ENCODE results near the gene NFATC3. TPM values are rescaled to one million over a fixed set of nuclear protein-coding genes. Genes with fewer than 3 reads are reported as not detected.
A peak's percentile ranks its signal among the peaks of the same experiment; 100 is the strongest.
"Not testable (repeated sequence)": the region's sequence is repeated elsewhere in the genome, so short reads cannot be mapped to it uniquely, and the experiment has no call there.

NFATC3 gene
- total RNA-seq, 2 experiments from 2014 or later = 146 to 159 TPM

DNA sequence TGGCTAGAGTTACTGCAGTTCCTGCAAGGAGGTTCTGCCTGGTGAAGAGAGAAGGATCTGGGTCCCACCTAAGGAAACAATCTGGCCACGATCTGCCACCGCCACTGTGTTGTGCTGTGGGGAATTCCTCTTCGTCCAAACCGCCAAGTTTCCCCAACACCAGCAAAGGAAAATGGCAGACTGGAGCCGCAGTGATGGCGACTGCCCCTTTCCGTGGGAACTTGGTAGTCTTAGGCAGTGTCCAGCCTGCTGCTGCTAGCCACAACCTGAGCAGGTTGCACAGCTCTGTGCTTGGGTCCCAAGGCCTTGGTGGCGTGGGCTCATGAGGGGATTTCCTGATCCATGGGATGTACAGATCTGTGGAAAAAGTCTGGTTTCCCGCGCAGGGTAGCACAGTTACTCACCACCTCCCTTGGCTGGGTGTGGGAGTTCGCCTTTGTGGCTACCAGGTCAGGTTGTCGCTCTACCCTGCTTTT lies 28.6 kb downstream of the NFATC3 start:
- Mint-ChIP-seq H3K27ac (no peak overlapping the region), H3K9me3 (peaks cover 31% of the 10 kb centered on the region), H3K4me1 (peaks cover 63% of the 10 kb centered on the region), H3K36me3 (ENCODE audit: low read depth) (peaks cover 40% of the 10 kb centered on the region), H3K27me3 (no peaks in the 10 kb centered on the region), H3K4me3 (no peak overlapping the region)
- DNase-seq = no peak
- CTCF ChIA-PET = interaction anchor here (0.7 kb wide), 1 partner anchor 20 kb away, joined by 3 read pairs; no protein-coding TSS in a partner anchor
- POLR2A ChIA-PET = no interaction called here

DNA sequence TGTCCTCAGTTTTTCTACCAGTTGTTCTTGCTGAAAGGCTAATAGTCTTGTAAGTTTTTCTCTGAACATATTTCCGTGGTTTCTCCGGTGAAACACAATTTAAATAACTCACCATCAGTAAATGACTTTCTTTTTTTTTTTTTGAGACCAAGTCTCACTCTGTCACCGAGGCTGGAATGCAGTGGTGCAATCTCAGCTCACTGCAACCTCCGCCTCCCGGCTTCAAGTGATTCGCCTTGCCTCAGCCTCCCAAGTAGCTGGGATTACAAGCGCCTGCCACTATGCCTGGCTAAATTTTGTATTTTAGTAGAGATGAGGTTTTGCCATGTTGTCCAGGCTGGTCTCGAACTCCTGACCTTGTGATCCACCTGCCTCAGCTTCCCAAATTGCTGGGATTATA lies 29.8 kb downstream of the NFATC3 start:
- H3K4me3 Mint-ChIP-seq, H3K27me3 Mint-ChIP-seq, DNase-seq, POLR2A ChIA-PET, H3K27ac Mint-ChIP-seq: not testable (repeated sequence)
- Mint-ChIP-seq H3K4me1 (peaks cover 64% of the 10 kb centered on the region), H3K36me3 (ENCODE audit: low read depth) (peaks cover 32% of the 10 kb centered on the region), H3K9me3 (peaks cover 20% of the 10 kb centered on the region)
- CTCF ChIA-PET = interaction anchor here (0.7 kb wide), 1 partner anchor 28 kb away, joined by 4 read pairs; no protein-coding TSS in a partner anchor

DNA sequence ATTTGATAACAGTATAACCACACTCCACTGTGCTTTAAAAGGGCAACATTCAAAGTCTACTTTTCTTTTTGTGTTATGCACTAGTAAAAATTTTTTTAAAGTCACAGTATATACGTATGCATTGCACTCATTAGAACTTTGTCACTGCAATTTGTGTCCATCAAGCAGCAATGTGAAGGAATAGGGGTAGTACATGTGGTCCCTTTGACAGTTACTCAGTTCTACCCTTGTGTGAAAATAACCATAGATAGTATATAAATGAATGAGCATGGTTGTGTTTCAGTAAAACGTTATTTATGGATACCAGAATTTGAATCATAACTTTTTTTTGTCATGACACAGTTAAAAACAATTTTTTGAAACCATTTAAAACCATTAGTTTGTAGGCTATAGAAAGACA lies 30.7 kb downstream of the NFATC3 start:
- H3K9me3 Mint-ChIP-seq = peaks cover 15% of the 10 kb centered on the region
- peaks cover 27% of the 10 kb centered on the region for H3K36me3 Mint-ChIP-seq (ENCODE audit: low read depth)
- H3K27me3 Mint-ChIP-seq = no peaks in the 10 kb centered on the region
- peaks cover 62% of the 10 kb centered on the region for H3K4me1 Mint-ChIP-seq
- CTCF ChIA-PET = no interaction called here
- H3K4me3 Mint-ChIP-seq = no peak overlapping the region
- H3K27ac Mint-ChIP-seq = no peak overlapping the region
- POLR2A ChIA-PET = no interaction called here
- DNase-seq = no peak

DNA sequence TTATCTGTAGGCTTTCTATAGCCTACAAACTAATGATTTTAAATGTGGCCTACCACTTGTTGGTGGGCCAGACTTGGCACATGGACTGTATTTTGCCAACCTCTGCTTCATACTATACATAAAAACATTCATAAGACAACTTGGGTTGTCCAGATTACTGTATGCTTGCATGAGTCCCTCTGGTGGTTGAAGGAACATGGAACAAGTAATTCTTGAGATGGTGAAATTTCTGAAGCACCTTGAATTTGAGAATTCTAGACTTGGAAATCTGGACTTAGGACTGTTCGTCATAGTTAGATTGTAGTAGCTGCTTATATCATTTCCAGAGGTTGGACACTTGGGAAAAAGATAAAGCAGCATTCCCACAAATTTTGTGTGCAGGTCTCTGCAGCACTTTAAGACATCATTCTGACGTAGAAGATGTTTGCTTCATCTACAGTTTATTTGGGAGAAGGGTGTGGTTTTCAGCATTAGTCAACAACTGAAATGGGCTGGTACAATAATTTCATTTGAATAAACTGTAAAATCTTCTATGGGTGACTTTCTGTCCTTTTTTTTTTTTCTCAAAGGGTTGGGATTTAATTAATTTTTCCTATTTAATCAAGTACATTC lies 31.2 kb downstream of the NFATC3 start:
- H3K4me3 Mint-ChIP-seq = no peak overlapping the region
- H3K27ac Mint-ChIP-seq = no peak overlapping the region
- peak; percentile 17 for DNase-seq
- peaks cover 10% of the 10 kb centered on the region for H3K9me3 Mint-ChIP-seq
- H3K4me1 Mint-ChIP-seq = peaks cover 57% of the 10 kb centered on the region
- H3K36me3 Mint-ChIP-seq (ENCODE audit: low read depth) = peaks cover 22% of the 10 kb centered on the region
- ChIA-PET POLR2A (no interaction called here), CTCF (no interaction called here)
- H3K27me3 Mint-ChIP-seq = no peaks in the 10 kb centered on the region

DNA sequence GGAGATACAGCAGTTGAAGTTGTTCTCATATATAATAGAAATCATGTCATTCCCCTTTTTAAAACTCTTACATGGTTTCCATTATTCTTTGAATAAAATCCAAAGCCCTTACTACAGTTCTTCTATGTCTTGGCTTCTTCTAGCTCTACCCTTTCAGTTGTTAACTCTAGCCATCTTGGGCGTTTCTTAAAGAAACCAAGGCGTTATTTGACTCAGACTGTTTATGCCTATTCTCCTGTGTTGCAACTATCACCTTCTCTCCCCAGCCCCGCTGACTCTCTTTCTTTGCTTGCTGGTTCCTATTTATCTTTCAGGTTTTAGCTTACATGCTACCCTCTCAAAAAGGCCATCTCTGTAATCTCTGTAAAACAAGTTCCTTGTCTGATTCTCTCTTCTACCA lies 32.7 kb downstream of the NFATC3 start:
- H3K4me1 Mint-ChIP-seq = peaks cover 59% of the 10 kb centered on the region
- H3K9me3 Mint-ChIP-seq = peaks cover 1% of the 10 kb centered on the region
- POLR2A ChIA-PET = no interaction called here

DNA sequence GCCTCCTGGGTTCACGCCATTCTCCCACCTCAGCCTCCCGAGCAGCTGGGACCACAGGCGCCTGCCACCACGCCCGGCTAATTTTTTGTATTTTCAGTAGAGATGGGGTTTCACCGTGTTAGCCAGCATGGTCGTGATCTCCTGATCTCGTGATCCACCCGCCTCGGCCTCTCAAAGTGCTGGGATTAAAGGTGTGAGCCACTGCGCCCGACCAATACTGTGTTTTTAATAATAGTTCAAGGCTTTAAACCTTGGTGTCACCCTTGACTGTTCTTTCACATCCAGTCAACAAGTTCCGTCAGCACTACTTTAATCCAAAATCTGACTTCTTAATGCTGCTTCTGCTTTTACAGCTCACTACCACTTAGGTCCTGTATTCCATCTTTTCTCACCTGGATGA lies 33.8 kb downstream of the NFATC3 start:
- H3K4me3 Mint-ChIP-seq, H3K27me3 Mint-ChIP-seq, H3K27ac Mint-ChIP-seq, POLR2A ChIA-PET, DNase-seq, H3K9me3 Mint-ChIP-seq: not testable (repeated sequence)
- CTCF ChIA-PET = interaction anchor here (1.0 to 1.8 kb wide), 7 partner anchors 10 to 70 kb away, joined by 3 to 6 read pairs (median 4); no protein-coding TSS in a partner anchor
- H3K4me1 Mint-ChIP-seq = peaks cover 52% of the 10 kb centered on the region
- peaks cover 21% of the 10 kb centered on the region for H3K36me3 Mint-ChIP-seq (ENCODE audit: low read depth)

More for the DNA sequence above, 32.7 kb downstream of the NFATC3 start:
- H3K4me3 Mint-ChIP-seq = no peak overlapping the region
- peaks cover 24% of the 10 kb centered on the region for H3K36me3 Mint-ChIP-seq (ENCODE audit: low read depth)
- no peak overlapping the region for H3K27ac Mint-ChIP-seq
- CTCF ChIA-PET = interaction anchor here (0.8 to 1.8 kb wide), 4 partner anchors 11 to 112 kb away, joined by 3 to 6 read pairs (median 4); no protein-coding TSS in a partner anchor
- no peaks in the 10 kb centered on the region for H3K27me3 Mint-ChIP-seq
- DNase-seq = no peak

DNA sequence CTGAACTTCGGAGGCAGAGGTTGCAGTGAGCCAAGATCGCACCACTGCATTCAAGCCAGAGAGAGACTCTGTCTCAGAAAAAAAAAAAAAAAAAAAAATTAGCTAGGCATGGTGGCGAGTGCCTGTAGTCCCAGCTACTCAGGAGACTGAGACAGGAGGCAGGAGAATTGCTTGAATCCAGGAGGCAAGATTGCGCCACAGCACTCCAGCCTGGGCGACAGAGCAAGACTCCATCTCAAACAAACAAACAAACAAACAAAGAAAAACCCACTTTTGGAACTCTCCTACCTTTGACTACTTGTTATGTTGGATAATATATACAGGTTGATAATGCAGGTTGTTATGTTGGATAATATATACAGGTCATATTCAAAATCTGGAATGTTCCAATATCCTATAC lies 35.3 kb downstream of the NFATC3 start:
- H3K4me3 Mint-ChIP-seq, H3K9me3 Mint-ChIP-seq, DNase-seq, H3K27ac Mint-ChIP-seq, H3K27me3 Mint-ChIP-seq, POLR2A ChIA-PET: not testable (repeated sequence)
- peaks cover 46% of the 10 kb centered on the region for H3K4me1 Mint-ChIP-seq
- peaks cover 23% of the 10 kb centered on the region for H3K36me3 Mint-ChIP-seq (ENCODE audit: low read depth)
- CTCF ChIA-PET = interaction anchor here (0.6 to 1.5 kb wide), 5 partner anchors 12 to 1072 kb away, joined by 3 to 5 read pairs (median 3); no protein-coding TSS in a partner anchor

DNA sequence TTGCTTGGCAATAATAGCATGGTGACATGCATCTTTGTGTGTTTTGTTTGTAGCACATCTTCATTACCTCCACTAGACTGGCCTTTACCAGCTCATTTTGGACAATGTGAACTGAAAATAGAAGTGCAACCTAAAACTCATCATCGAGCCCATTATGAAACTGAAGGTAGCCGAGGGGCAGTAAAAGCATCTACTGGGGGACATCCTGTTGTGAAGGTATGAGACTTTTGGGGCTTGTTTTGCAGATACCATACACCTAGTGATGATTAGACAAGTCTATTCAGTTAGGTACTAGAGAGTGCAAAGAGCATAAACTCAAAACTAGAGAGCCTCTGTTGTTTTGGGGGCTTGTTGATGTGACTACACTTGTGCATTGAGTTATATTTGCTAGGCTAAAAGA lies 41.2 kb downstream of the NFATC3 start:
- H3K27me3 Mint-ChIP-seq = no peaks in the 10 kb centered on the region
- CTCF ChIA-PET = no interaction called here
- peak overlapping the region; percentile 68 for H3K27ac Mint-ChIP-seq
- peaks cover 45% of the 10 kb centered on the region for H3K36me3 Mint-ChIP-seq (ENCODE audit: low read depth)
- POLR2A ChIA-PET = no interaction called here
- no peak overlapping the region for H3K4me3 Mint-ChIP-seq
- H3K4me1 Mint-ChIP-seq = peaks cover 37% of the 10 kb centered on the region
- no peaks in the 10 kb centered on the region for H3K9me3 Mint-ChIP-seq
- DNase-seq = no peak

DNA sequence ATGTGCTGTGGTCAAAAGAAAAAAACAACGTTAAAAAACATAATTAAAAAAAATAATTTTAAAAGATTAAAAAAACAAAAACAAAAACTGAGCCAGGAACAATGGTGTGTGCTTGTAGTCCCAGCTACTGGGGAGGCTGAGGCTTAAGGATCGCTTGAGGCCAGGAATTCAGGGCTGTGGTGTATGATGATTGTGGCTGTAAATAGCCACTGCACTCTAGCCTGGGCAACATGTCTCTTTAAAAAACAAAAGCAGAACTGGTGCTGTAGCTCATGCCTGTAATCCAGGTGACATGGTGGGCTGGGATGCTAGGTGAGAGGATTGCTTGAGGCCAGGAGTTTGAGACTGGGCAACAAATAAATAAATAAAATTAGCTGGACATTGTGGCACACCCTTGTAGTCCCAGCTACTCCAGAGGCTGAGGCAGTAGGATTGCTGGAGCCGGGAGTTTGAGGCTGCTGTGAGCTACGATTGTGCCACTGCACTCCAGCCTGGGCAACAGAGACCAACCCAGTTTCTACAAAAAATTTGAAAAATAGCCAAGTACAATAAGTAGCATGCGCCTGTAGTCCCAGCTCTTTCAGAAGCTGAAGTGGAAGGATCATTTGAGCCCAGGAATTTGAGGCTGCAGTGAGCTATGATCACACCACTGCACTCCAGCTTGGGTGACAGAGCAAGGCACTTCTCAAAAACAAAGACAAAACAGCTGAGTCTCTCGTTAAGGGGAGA lies 43.6 kb downstream of the NFATC3 start:
- peaks cover 41% of the 10 kb centered on the region for H3K4me1 Mint-ChIP-seq
- no peak overlapping the region for H3K4me3 Mint-ChIP-seq
- peaks cover 45% of the 10 kb centered on the region for H3K36me3 Mint-ChIP-seq (ENCODE audit: low read depth)
- CTCF ChIA-PET = interaction anchor here (1.7 kb wide), 2 partner anchors 11 kb away, joined by 5 to 6 read pairs; no protein-coding TSS in a partner anchor
- peak overlapping the region; percentile 50 for H3K27ac Mint-ChIP-seq
- POLR2A ChIA-PET = no interaction called here
- H3K9me3 Mint-ChIP-seq = no peaks in the 10 kb centered on the region
- no peaks in the 10 kb centered on the region for H3K27me3 Mint-ChIP-seq
- no peak for DNase-seq

DNA sequence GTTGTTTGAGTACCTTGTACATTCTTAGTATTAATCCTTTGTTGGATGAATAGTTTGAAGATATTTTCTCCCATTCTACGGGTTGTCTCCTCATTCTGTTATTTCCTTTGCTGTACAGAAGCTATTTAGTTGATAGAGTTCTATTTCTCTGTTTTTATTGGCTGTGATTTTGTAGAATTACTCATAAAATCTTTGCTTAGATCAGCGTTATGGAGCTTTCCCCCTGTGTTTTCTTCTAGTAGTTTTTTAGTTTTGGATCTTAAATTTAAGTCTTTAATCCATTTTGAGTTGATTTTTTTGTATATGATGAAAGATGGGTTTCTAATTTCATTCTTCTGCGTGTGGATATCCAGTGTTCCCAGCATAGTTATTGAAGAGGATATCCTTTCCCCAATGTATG lies 45.4 kb downstream of the NFATC3 start:
- ChIA-PET POLR2A (interaction anchor here (0.7 kb wide), 1 partner anchor 447 kb away, joined by 3 read pairs; no protein-coding TSS in a partner anchor), CTCF (interaction anchor here (0.6 to 1.0 kb wide), 3 partner anchors 11 to 210 kb away, joined by 3 read pairs; no protein-coding TSS in a partner anchor)
- Mint-ChIP-seq H3K27ac (no peak overlapping the region), H3K36me3 (ENCODE audit: low read depth) (peaks cover 47% of the 10 kb centered on the region), H3K9me3 (no peaks in the 10 kb centered on the region), H3K27me3 (no peaks in the 10 kb centered on the region), H3K4me3 (no peak overlapping the region), H3K4me1 (peaks cover 44% of the 10 kb centered on the region)
- no peak for DNase-seq

DNA sequence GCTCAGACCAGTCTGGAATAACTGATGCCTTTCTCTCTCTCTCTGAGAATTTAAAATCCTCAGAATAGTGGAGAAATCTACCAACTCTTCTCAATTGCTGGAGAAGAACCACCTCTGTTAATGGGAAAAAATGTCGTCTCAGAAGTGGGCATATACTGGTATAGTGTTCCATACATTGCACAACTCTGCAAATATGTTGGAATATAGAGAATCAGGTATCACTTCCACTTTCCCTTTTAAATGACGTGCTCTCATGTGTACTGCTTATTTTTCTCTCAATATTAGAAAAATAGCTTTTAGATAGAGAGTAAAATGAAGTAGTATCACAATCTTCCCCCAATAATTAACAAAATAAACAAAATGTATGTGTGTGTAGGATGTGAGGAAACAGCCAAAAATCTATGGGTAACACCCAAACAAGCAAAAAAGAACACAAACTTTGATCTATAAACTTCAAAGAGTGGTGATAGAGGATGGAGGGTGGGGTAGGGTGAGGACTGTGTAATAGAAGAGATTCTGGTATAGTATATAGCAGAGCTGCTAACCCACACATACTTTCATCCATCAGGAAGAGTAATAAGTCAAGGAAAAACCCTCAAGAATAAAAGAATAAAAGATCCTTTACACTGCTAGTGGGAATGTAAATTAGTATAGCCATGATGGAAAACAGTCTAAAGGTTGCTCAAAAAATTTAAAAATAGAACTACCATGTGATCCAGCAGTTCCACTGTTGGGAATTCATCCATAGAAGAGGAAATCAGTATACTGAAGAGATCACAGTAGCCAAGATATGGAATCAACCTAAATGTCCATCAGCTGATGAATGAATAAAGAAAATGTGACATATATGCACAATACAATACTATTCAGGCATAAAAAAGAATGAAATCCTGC lies 46.9 kb downstream of the NFATC3 start:
- peak; percentile 29 for DNase-seq
- Mint-ChIP-seq H3K36me3 (ENCODE audit: low read depth) (peaks cover 48% of the 10 kb centered on the region), H3K4me1 (peaks cover 42% of the 10 kb centered on the region), H3K27me3 (no peaks in the 10 kb centered on the region), H3K9me3 (no peaks in the 10 kb centered on the region), H3K27ac (peak overlapping the region; percentile 84), H3K4me3 (peak overlapping the region; percentile 56)
- POLR2A ChIA-PET = no interaction called here
- CTCF ChIA-PET = interaction anchor here (0.9 to 1.3 kb wide), 3 partner anchors 12 to 43 kb away, joined by 3 to 5 read pairs (median 4); no protein-coding TSS in a partner anchor

DNA sequence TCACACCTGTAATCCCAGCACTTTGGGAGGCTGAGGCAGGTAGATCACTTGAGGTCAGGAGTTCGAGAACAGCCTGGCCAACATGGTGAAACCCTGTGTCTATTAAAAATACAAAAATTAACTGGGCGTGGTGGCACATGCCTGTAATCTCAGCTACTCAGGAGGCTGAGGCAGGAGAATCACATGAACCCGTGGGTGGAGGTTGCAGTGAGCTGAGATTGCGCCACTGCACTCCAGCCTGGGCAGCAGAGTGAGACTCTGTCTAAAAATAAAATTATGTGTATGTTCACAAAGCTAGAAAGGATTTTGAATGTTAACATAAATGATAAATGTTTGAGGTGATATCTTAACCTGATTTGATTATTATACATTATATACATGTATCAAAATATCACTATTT lies 47.8 kb downstream of the NFATC3 start:
- POLR2A ChIA-PET, H3K9me3 Mint-ChIP-seq, DNase-seq, H3K27ac Mint-ChIP-seq, H3K27me3 Mint-ChIP-seq, H3K4me3 Mint-ChIP-seq: not testable (repeated sequence)
- peaks cover 43% of the 10 kb centered on the region for H3K36me3 Mint-ChIP-seq (ENCODE audit: low read depth)
- CTCF ChIA-PET = interaction anchor here (0.8 to 1.3 kb wide), 2 partner anchors 13 to 19 kb away, joined by 3 to 5 read pairs; no protein-coding TSS in a partner anchor
- peaks cover 42% of the 10 kb centered on the region for H3K4me1 Mint-ChIP-seq

Data from activated CD4-positive, alpha-beta T cell treated with anti-CD3 and anti-CD28 coated beads, Interleukin-2, amount 10 ng/mL, durations not matched to agents 7 days and 5 days (primary cell).